GM20000 (cell line): Measurements from ENCODE around the gene ARSJ.

ENCODE experiments used
- DNase-seq: peaks from one replicate; pipeline ENCODE4 v3.0.0; 2012; ENCODE audit warnings: low spot score
- TF ChIP-seq, protein P1 (sequence below): IDR thresholded peaks from 2 replicates; pipeline ENCODE4 v1.5.1; 2012; ENCODE audit warnings: mild to moderate bottlenecking, control low read depth; ENCODE audit errors: extremely low read depth, missing control alignments

ARSJ gene

DNA sequence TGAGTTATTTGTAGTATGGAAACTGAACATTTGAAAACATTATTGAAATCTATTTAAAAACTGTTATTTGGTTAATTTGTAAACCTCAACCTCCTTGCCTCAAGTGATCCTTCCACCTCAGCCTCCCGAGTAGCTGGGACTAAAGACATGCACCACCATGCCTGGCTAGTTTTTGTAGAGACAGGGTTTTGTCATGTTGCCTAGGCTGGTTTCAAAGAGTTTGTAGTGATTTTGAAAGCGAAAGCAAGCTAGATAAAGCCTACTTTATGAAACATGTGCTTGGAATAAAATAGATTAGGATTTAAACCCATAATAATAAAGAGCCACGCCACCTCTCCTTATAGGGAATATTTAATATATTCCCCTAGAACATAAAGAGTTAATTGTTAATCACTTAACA lies 23.5 kb downstream of the ARSJ start:
- TF ChIP-seq, protein P1, sequence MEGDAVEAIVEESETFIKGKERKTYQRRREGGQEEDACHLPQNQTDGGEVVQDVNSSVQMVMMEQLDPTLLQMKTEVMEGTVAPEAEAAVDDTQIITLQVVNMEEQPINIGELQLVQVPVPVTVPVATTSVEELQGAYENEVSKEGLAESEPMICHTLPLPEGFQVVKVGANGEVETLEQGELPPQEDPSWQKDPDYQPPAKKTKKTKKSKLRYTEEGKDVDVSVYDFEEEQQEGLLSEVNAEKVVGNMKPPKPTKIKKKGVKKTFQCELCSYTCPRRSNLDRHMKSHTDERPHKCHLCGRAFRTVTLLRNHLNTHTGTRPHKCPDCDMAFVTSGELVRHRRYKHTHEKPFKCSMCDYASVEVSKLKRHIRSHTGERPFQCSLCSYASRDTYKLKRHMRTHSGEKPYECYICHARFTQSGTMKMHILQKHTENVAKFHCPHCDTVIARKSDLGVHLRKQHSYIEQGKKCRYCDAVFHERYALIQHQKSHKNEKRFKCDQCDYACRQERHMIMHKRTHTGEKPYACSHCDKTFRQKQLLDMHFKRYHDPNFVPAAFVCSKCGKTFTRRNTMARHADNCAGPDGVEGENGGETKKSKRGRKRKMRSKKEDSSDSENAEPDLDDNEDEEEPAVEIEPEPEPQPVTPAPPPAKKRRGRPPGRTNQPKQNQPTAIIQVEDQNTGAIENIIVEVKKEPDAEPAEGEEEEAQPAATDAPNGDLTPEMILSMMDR: no peak
- DNase-seq: no peak

DNA sequence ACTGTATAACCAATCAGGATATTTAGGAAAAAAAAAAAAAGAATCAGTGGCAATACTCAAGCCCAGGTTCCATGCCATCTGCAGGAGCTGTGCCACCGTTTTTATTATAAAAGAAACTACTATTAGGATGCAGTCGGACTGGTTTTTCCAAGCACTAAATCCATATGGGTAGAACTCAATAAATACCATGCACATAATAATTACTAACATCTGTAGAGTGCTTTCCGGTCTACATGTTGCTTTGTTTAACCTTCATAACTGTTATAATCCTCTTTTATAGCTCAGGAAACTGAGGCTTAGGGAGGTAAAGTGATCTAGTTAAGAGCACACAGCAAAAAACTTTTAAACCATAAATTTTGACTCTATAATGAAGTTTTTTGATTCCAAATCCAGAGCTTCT lies 24.0 kb downstream of the ARSJ start:
- no peak for DNase-seq
- TF ChIP-seq, protein P1: no peak

GRCh38 chr4:113953888-113954287 lies 25.6 kb downstream of the ARSJ start:
- DNase-seq: no peak
- TF ChIP-seq, protein P1: no peak

GRCh38 chr4:113952452-113953029 lies 26.9 kb downstream of the ARSJ start:
- peak; percentile 32 for DNase-seq

DNA sequence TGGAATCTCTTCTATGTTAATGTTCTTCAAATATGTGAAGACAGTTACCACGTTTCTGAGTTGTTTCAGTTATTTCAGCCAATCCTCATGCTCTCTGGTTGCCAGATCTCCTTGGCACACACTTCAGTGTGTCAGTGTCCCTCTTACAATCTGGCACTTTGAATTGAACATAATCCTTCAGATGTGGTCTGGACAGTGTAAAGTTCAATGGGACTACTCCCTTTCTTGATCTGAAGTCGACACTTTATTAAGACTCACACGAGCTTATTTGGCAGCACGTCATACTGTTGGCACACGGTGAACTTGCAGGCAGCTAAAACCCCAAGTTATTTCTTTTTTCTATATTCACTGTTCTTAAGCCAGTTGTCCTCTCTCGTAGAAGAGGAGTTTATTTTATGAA lies 28.2 kb downstream of the ARSJ start:
- TF ChIP-seq, protein P1: no peak
- no peak for DNase-seq

More at GRCh38 chr4:113952452-113953029, 26.9 kb downstream of the ARSJ start:
- TF ChIP-seq, protein P1: peak; percentile 56

GRCh38 chr4:113950207-113950606 lies 29.2 kb downstream of the ARSJ start:
- TF ChIP-seq, protein P1: no peak
- DNase-seq: no peak

DNA sequence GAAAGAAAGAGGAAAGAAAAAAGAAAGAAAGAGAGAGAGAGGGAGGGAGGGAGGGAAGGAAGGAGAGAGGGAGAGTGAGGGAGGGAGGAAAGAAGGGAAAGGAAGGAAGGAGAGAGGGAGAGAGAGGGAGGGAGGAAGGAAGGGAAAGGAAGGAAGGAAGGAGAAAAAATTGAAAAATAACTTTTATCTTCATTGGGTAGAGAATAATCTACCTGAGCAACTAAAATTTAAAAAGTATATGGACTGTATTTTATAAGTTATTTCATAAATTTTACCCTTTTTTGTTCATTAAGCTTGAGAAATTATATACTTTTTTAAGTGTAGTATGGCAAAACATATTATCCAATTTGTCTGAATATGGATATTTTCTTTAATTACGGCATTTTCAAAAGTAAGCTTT lies 32.0 kb downstream of the ARSJ start:
- TF ChIP-seq, protein P1: no peak
- no peak for DNase-seq
